Kidney (tissue), 14 donors: Measurements from ENCODE around the gene ABCG1. TPM values are rescaled to one million over a fixed set of nuclear protein-coding genes. Genes with fewer than 3 reads are reported as not detected.

Experiments
- DNase-seq, 5 donors: peaks; one replicate each; pipeline ENCODE4 v3.0.0-alpha.2; 2013 to 2020
- FAIRE-seq: peaks from 2 replicates; lab custom pipeline; 2012; peaks lifted over from hg19 to GRCh38; lab: Jason Lieb, UNC
- H3K27ac ChIP-seq, 2 donors: one replicate each; pipeline ENCODE4 v1.7.0; 2013; ENCODE audit warnings: low read depth in 2 of 2, low read length in 2 of 2, inconsistent platforms in 1 of 2
- H3K27me3 ChIP-seq: one replicate; pipeline ENCODE4 v1.7.1; 2013; ENCODE audit warnings: low read length, inconsistent platforms; ENCODE audit not compliant: control insufficient read depth, insufficient read depth
- H3K36me3 ChIP-seq, 3 donors: one replicate each; pipeline versions ENCODE4 v1.7.0 to v1.7.1; 2013; ENCODE audit warnings: low read length in 3 of 3, control low read depth in 1 of 3, inconsistent platforms in 1 of 3; ENCODE audit not compliant: insufficient read depth in 3 of 3, control insufficient read depth in 2 of 3
- H3K4me1 ChIP-seq, 3 donors: one replicate each; pipeline versions ENCODE4 v1.7.0 to v1.7.1; 2013; ENCODE audit warnings: low read length in 3 of 3, inconsistent platforms in 1 of 3, low read depth in 1 of 3; ENCODE audit not compliant: control insufficient read depth in 2 of 3, insufficient read depth in 2 of 3
- H3K4me3 ChIP-seq, 3 donors: one replicate each; pipeline versions ENCODE4 v1.7.0 to v1.8.1; 2013; ENCODE audit warnings: low read length in 3 of 3, control low read depth in 1 of 3, inconsistent platforms in 1 of 3
- H3K9ac ChIP-seq, 3 donors: one replicate each; pipeline versions ENCODE4 v1.7.0 to v1.7.1; 2013; ENCODE audit warnings: low read length in 3 of 3, control low read depth in 1 of 3, inconsistent platforms in 1 of 3
- H3K9me3 ChIP-seq, 3 donors: one replicate each; pipeline versions ENCODE4 v1.7.0 to v1.7.1; 2013; ENCODE audit warnings: low read length in 3 of 3, control low read depth in 1 of 3, inconsistent platforms in 1 of 3; ENCODE audit not compliant: control insufficient read depth in 2 of 3, insufficient read depth in 1 of 3
- intact Hi-C: fragments of 100-400 bp; cut with DNase I; formaldehyde crosslinking; loops from one replicate; pipeline ENCODE4 v1.11.1; 2022
- polyA plus RNA-seq: library from polyadenylated mRNA; stranded (reverse); fragments of 350-450 nt; fragmentation: Illumina TruSeq; extraction: RNeasy Lipid Tissue Mini Kit (QIAGEN cat#74804); gene quantifications from one replicate; pipeline ENCODE4 v1.2.3, GENCODE V29; 2014; ENCODE audit warnings: low read depth, low replicate concordance; ENCODE audit not compliant: insufficient read depth
- total RNA-seq: library from RNA; stranded (reverse); fragmentation: NEBNext Ultra II Directional; extraction: Animal tissue kit (Norgen Biotek cat#: 25700); gene quantifications from one replicate; pipeline ENCODE4 v1.2.1, GENCODE V29; 2021
- TF ChIP-seq, protein P1 (sequence below): IDR thresholded peaks from 3 replicates; pipeline ENCODE4 v1.5.1; 2012; ENCODE audit warnings: mild to moderate bottlenecking, moderate library complexity, borderline replicate concordance; ENCODE audit not compliant: insufficient read depth; ENCODE audit errors: extremely low read depth
- donor health status: control.
- donor health status: control.
- donor health status: control.
- donor health status: control.
- donor health status: control.
- donor health status: DM: yes; HTN: yes; CAD: no.
- donor health status: Normal renal cell carcinoma (clear cell type).

ABCG1 gene
- total and polyA plus RNA-seq, 2 donors from 2014 or later: 5.6 to 27.6 TPM

DNA sequence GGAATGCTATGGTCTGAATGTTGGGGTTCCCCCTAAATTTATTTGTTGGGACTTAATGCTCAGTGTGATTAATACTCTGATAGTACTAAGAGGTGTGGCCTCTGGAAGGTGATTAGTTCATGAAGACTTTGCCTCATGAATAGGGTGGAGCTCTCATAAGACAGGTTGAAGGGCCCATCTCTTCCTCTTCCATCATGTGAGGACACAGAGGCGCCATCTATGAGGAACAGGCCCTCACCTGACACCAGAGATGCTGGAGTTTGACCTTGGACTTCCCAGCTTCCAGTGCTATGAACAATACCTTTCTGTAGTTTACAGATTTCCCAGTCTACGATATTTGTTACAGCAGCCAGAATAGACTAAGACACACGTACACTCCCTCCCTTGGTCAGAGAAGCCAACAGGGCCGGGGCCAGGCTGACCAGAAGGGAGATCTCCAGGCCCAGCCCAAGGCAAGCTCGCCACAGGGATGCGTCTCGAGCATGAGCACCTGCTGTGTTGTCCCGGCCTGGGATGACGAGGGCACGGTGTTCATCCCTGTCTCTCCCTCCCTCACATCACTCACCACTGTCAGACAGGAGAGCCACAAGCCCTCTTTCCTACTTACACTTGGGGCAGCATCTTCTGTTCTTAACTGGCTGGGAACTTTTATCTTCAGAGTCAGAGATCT lies 4.7 kb upstream of the ABCG1 start:
- FAIRE-seq (no peak), DNase-seq (peak in 1 of 5 donors; percentile 51)
- Histone ChIP-seq H3K9ac (no peak overlapping the region), H3K4me1 (no peaks in the 10 kb centered on the region), H3K9me3 (no peaks in the 10 kb centered on the region), H3K36me3 (no peaks in the 10 kb centered on the region), H3K4me3 (no peak overlapping the region), H3K27ac (no peak overlapping the region), H3K27me3 (no peaks in the 10 kb centered on the region)
- TF ChIP-seq, protein P1, sequence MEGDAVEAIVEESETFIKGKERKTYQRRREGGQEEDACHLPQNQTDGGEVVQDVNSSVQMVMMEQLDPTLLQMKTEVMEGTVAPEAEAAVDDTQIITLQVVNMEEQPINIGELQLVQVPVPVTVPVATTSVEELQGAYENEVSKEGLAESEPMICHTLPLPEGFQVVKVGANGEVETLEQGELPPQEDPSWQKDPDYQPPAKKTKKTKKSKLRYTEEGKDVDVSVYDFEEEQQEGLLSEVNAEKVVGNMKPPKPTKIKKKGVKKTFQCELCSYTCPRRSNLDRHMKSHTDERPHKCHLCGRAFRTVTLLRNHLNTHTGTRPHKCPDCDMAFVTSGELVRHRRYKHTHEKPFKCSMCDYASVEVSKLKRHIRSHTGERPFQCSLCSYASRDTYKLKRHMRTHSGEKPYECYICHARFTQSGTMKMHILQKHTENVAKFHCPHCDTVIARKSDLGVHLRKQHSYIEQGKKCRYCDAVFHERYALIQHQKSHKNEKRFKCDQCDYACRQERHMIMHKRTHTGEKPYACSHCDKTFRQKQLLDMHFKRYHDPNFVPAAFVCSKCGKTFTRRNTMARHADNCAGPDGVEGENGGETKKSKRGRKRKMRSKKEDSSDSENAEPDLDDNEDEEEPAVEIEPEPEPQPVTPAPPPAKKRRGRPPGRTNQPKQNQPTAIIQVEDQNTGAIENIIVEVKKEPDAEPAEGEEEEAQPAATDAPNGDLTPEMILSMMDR: no peak
- intact Hi-C loops: no loop called here

DNA sequence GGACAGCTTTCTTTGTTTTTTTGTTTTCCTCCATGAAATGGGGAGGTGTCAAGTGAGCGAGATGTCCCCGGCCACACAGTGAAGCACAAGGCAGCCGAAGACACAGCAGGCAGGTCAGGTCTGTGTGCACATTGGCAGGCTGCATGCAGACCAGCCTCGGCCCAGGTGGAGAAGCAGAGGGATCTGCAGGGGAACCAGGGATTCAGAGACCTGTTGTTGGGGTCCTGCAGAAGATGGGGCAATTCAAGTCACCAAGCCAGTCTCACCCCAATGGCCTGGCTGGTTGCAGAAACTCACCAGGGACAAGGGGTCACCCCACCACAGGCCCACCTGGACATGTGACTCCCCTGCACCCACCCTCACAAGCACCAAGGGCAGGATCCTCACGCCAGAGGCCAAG lies 4.0 kb upstream of the ABCG1 start:
- Histone ChIP-seq H3K27ac (no peak overlapping the region), H3K4me1 (no peaks in the 10 kb centered on the region), H3K9ac (no peak overlapping the region), H3K36me3 (no peaks in the 10 kb centered on the region), H3K27me3 (no peaks in the 10 kb centered on the region), H3K4me3 (no peak overlapping the region), H3K9me3 (no peaks in the 10 kb centered on the region)
- DNase-seq: peak in 1 of 5 donors; percentile 48
- intact Hi-C loops: no loop called here
- TF ChIP-seq, protein P1: no peak
- no peak for FAIRE-seq

DNA sequence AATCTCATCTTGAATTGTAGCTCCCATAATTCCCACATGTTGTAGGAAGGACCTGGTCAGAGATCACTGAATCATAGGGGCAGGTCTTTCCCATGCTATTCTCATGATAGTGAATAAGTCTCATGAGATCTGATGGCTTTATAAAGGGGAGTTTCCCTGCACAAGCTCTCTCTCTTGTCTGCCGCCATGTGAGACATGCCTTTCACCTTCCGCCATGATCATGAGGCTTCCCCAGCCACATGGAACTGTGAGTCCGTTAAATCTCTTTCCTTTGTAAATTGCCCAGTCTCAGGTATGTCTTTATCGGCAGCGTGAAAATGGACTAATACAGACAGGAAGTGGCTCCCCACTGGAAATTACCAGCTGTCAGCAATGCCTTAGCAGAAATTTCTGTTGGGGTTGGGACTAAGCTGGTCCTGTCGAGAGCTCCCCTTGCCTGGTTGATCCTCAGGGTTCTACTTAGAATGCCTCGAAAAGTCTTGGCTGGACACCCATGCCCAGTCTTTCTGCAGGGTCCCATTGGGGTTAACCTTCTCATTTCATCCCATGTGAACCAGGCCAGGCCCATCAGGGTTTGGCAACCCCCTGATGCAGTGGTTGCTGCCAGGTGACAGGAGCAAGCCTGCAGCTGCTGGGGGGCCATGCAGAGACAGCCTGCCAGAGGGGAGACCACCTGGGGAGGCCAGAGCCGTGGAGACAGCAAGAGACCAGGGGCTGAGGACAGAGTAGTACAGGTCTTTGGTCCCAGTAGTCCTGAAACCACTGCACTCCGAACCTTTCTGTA lies 2.8 kb upstream of the ABCG1 start:
- FAIRE-seq (no peak), DNase-seq (peak in 1 of 5 donors; percentile 33)
- Histone ChIP-seq H3K9ac (no peak overlapping the region), H3K27me3 (peaks cover 2% of the 10 kb centered on the region), H3K4me1 (peaks cover 0 to 5% (median 2%) of the 10 kb centered on the region in 3 donors), H3K4me3 (no peak overlapping the region), H3K36me3 (no peaks in the 10 kb centered on the region), H3K27ac (no peak overlapping the region), H3K9me3 (no peaks in the 10 kb centered on the region)
- TF ChIP-seq, protein P1: no peak
- intact Hi-C loops: no loop called here
